OCI-LY3 (cell line): Measurements from ENCODE around the gene GLIS1.

Source experiments
- H2AFZ ChIP-seq: fragments of 200-600, 300-600 bp; shearing (Covaris generic); 2 replicates; pipeline ENCODE4 v1.6.0; 2014; ENCODE audit warnings: antibody characterized with exemption, low read depth, low read length
- H3K27ac ChIP-seq: fragments of 200-600, 300-600 bp; sonication (generic); 2 replicates; pipeline ENCODE4 v1.5.1; 2014; ENCODE audit warnings: mild to moderate bottlenecking, low read length, moderate library complexity, mixed read lengths
- H3K27me3 ChIP-seq: fragments of 200-600, 300-600 bp; sonication (generic); 2 replicates; pipeline ENCODE4 v1.6.1; 2014; ENCODE audit warnings: low read depth, low read length, mixed read lengths
- H3K36me3 ChIP-seq: fragments of 200-600, 300-600 bp; sonication (generic); replicated peaks from 2 replicates; pipeline ENCODE3; 2014; ENCODE audit warnings: low read depth, low read length, mixed read lengths
- H3K4me1 ChIP-seq: fragments of 300-600, 200-600 bp; sonication (generic); 2 replicates; pipeline ENCODE4 v1.6.1; 2014; ENCODE audit warnings: low read length, mixed read lengths
- H3K4me2 ChIP-seq: fragments of 200-600, 300-600 bp; sonication (generic); 2 replicates; pipeline ENCODE4 v1.6.1; 2014; ENCODE audit warnings: low read length, mixed read lengths
- H3K4me3 ChIP-seq: fragments of 300-600, 200-600 bp; sonication (generic); 2 replicates; pipeline ENCODE4 v1.5.1; 2014; ENCODE audit warnings: antibody characterized with exemption, mild to moderate bottlenecking, low read length, moderate library complexity
- H3K79me2 ChIP-seq: fragments of 300-600, 200-600 bp; shearing (Covaris generic); 2 replicates; pipeline ENCODE4 v1.6.1; 2014; ENCODE audit warnings: mild to moderate bottlenecking, low read length, mixed read lengths
- H3K9ac ChIP-seq: fragments of 300-600, 200-600 bp; shearing (Covaris generic); 2 replicates; pipeline ENCODE4 v1.6.0; 2014; ENCODE audit warnings: mild to moderate bottlenecking, low read length, moderate library complexity
- H3K9me3 ChIP-seq: fragments of 200-600, 300-600 bp; shearing (Covaris generic); 2 replicates; pipeline ENCODE4 v1.6.1; 2014; ENCODE audit warnings: low read length, mixed read lengths; ENCODE audit not compliant: insufficient read depth
- H4K20me1 ChIP-seq: fragments of 200-600, 300-600 bp; sonication (generic); 2 replicates; pipeline ENCODE4 v1.6.1; 2016; ENCODE audit warnings: low read length, mixed read lengths; ENCODE audit not compliant: insufficient read depth
- EZH2phosphoT487 ChIP-seq: fragments of 200-600 bp; shearing (Covaris generic); IDR thresholded peaks from 2 replicates; pipeline ENCODE4 v1.6.1; 2018; ENCODE audit warnings: antibody characterized with exemption, mixed run types, low read depth
- TF ChIP-seq, protein P1 (sequence below): fragments of 200-600, 300-600 bp; sonication (generic); IDR thresholded peaks from 2 replicates; pipeline ENCODE4 v1.5.1; 2014; ENCODE audit warnings: antibody characterized with exemption, low read length, low read depth

GLIS1 gene

DNA sequence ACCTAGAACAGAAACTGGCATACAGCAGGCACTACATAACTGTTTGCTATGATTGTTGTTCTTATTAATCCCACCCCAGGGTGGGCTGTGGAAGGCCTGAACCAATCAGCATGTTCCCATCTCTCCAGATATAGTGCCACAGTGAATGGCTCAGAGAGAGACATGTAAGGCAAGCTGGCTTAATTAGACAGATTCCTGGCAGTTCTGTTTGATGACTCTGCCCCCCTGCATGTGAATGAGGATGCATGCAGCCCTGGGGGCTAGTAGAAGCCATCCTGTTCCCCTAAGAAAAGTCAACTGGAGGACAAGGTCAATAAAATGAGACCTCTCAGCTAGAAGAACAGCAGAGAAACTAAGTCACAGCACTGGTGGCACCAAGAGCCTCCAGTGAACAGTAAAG, 130.3 kb downstream of the GLIS1 start:
- TF ChIP-seq EZH2phosphoT487: no peak
- TF ChIP-seq, protein P1, sequence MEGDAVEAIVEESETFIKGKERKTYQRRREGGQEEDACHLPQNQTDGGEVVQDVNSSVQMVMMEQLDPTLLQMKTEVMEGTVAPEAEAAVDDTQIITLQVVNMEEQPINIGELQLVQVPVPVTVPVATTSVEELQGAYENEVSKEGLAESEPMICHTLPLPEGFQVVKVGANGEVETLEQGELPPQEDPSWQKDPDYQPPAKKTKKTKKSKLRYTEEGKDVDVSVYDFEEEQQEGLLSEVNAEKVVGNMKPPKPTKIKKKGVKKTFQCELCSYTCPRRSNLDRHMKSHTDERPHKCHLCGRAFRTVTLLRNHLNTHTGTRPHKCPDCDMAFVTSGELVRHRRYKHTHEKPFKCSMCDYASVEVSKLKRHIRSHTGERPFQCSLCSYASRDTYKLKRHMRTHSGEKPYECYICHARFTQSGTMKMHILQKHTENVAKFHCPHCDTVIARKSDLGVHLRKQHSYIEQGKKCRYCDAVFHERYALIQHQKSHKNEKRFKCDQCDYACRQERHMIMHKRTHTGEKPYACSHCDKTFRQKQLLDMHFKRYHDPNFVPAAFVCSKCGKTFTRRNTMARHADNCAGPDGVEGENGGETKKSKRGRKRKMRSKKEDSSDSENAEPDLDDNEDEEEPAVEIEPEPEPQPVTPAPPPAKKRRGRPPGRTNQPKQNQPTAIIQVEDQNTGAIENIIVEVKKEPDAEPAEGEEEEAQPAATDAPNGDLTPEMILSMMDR: no peak
- peaks cover 4% of the 10 kb centered on the region; the same call in 1 of the 2 replicates for H3K9me3 ChIP-seq
- H3K4me2 ChIP-seq: no peak overlapping the region
- no peaks in the 10 kb centered on the region for H4K20me1 ChIP-seq
- no peak overlapping the region for H3K4me3 ChIP-seq
- peaks cover 6% of the 10 kb centered on the region; the same call in 1 of the 2 replicates for H3K4me1 ChIP-seq
- no peaks in the 10 kb centered on the region for H3K79me2 ChIP-seq
- H2AFZ ChIP-seq: no peak overlapping the region
- H3K9ac ChIP-seq: no peak overlapping the region
- no peaks in the 10 kb centered on the region for H3K36me3 ChIP-seq
- H3K27ac ChIP-seq: no peak overlapping the region
- H3K27me3 ChIP-seq: no peaks in the 10 kb centered on the region

DNA sequence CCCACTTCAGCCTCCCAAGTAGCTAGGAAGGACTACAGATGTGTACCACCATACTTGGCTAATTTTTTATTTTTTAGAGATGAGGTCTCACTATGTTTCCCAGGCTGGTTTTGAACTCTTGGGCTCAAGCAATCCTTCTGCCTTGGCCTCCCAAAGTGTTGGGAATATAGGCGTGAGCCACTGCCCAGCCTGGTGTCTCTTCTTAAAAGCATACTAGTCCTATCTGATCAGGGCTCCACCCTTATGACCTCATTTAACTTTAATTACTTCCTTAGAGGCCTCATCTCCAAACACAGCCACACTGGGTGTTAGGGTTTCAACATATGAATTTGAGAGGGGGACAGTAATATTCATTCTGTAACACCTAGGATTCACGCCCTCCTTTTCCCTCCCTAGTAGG, 130.9 kb downstream of the GLIS1 start:
- H3K9ac ChIP-seq: no peak overlapping the region
- no peak overlapping the region for H3K27ac ChIP-seq
- H3K79me2 ChIP-seq: no peaks in the 10 kb centered on the region
- H3K36me3 ChIP-seq: no peaks in the 10 kb centered on the region
- H3K4me2 ChIP-seq: no peak overlapping the region
- no peak for TF ChIP-seq EZH2phosphoT487
- TF ChIP-seq, protein P1: no peak
- no peak overlapping the region for H3K4me3 ChIP-seq
- no peak overlapping the region for H2AFZ ChIP-seq
- H3K4me1 ChIP-seq: 0 out of 2 replicates have a peak, but pooled peaks cover under 1% of the 10 kb centered on the region
- peaks cover 4% of the 10 kb centered on the region; the same call in 1 of the 2 replicates for H3K9me3 ChIP-seq
- H3K27me3 ChIP-seq: no peaks in the 10 kb centered on the region
- H4K20me1 ChIP-seq: no peaks in the 10 kb centered on the region

DNA sequence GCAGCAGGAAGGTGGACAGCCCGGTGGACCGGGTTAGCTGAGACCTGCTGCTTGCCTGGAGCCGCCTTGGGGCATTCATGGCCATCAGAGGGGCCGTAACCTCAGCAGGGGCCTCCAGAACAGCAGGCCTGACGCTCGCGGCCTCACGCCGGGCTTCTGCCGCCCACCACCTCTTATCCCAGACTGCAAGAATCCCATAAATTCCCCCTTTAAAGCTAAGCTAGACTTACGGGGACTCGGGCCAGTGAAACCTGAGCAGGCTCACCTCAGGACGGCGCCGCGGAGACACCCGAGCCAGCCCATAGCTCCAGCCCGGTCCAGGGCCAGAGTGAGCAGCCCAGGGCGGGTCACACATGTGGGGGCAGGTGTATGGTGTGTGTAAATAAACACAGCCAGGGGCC, 132.3 kb downstream of the GLIS1 start:
- no peak overlapping the region for H2AFZ ChIP-seq
- peaks cover 4% of the 10 kb centered on the region; the same call in 1 of the 2 replicates for H3K9me3 ChIP-seq
- no peaks in the 10 kb centered on the region for H3K79me2 ChIP-seq
- H3K27ac ChIP-seq: no peak overlapping the region
- no peaks in the 10 kb centered on the region for H3K36me3 ChIP-seq
- TF ChIP-seq EZH2phosphoT487: no peak
- TF ChIP-seq, protein P1: no peak
- H3K27me3 ChIP-seq: no peaks in the 10 kb centered on the region
- no peak overlapping the region for H3K4me3 ChIP-seq
- H4K20me1 ChIP-seq: no peaks in the 10 kb centered on the region
- H3K9ac ChIP-seq: no peak overlapping the region
- H3K4me1 ChIP-seq: no peaks in the 10 kb centered on the region
- no peak overlapping the region for H3K4me2 ChIP-seq

GRCh38 chr1:53606197-53606596, 132.8 kb downstream of the GLIS1 start:
- no peaks in the 10 kb centered on the region for H3K4me1 ChIP-seq
- H3K9me3 ChIP-seq: peaks cover 4% of the 10 kb centered on the region; the same call in 1 of the 2 replicates
- H3K36me3 ChIP-seq: no peaks in the 10 kb centered on the region
- H3K4me2 ChIP-seq: no peak overlapping the region
- H3K27me3 ChIP-seq: no peaks in the 10 kb centered on the region
- H2AFZ ChIP-seq: no peak overlapping the region
- no peak for TF ChIP-seq EZH2phosphoT487
- TF ChIP-seq, protein P1: no peak
- H4K20me1 ChIP-seq: no peaks in the 10 kb centered on the region
- H3K4me3 ChIP-seq: no peak overlapping the region
- H3K27ac ChIP-seq: no peak overlapping the region
- no peaks in the 10 kb centered on the region for H3K79me2 ChIP-seq
- H3K9ac ChIP-seq: no peak overlapping the region
